Naive thymus-derived CD4-positive, alpha-beta T cell (primary cell): ENCODE measurements around the gene KRTAP12-4. TPM values are rescaled to one million over a fixed set of nuclear protein-coding genes. Genes with fewer than 3 reads are reported as not detected.
"Not testable (repeated sequence)": the region's sequence is repeated elsewhere in the genome, so short reads cannot be mapped to it uniquely, and the experiment has no call there.

ENCODE experiments used
- ATAC-seq: fragments of 150-1000 bp; cut with Tn5 transposase; 2 replicates; pipeline ENCODE4 v1.10.0; 2021; ENCODE audit warnings: mild to moderate bottlenecking, moderate library complexity
- CTCF ChIA-PET: fragments of 350-600 bp; sonication (Branson Sonifier 250); formaldehyde crosslinking; loops from one replicate; lab custom pipeline; 2021; ENCODE audit warnings: antibody characterized with exemption; lab: Charles Lee
- POLR2A ChIA-PET: fragments of 350-600 bp; sonication (Branson Sonifier 250); formaldehyde crosslinking; loops from one replicate; lab custom pipeline; 2021; ENCODE audit warnings: antibody characterized with exemption, inconsistent platforms; lab: Charles Lee
- DNase-seq, 9 donors: peaks; one replicate each; pipeline versions ENCODE4 v3.0.0 to v3.0.0-alpha.2; 2020 to 2022; ENCODE audit warnings: mixed read lengths in 1 of 9
- H3K27ac ChIP-seq: one replicate; pipeline ENCODE4 v1.7.0; 2013; ENCODE audit warnings: mild to moderate bottlenecking, low read depth, low read length, moderate library complexity
- H3K27me3 ChIP-seq, 2 donors: one replicate each; pipeline ENCODE4 v1.7.0; 2013; ENCODE audit warnings: low read length in 2 of 2, mild to moderate bottlenecking in 2 of 2, moderate library complexity in 2 of 2; ENCODE audit not compliant: control insufficient read depth in 2 of 2, insufficient read depth in 2 of 2
- H3K36me3 ChIP-seq, 3 experiments: 1 replicate in 2 of 3; 2 replicates in 1 of 3; pipeline ENCODE4 v1.7.0; 2013; ENCODE audit warnings: low read length in 3 of 3, mild to moderate bottlenecking in 3 of 3, moderate library complexity in 1 of 3; ENCODE audit not compliant: insufficient read depth in 3 of 3, control insufficient read depth in 2 of 3
- H3K4me1 ChIP-seq, 2 donors: one replicate each; pipeline ENCODE4 v1.7.0; 2013; ENCODE audit warnings: low read length in 2 of 2, mild to moderate bottlenecking in 2 of 2, moderate library complexity in 1 of 2; ENCODE audit not compliant: control insufficient read depth in 2 of 2, insufficient read depth in 2 of 2
- H3K4me3 ChIP-seq: 2 replicates; pipeline ENCODE4 v1.7.0; 2013; ENCODE audit warnings: mild to moderate bottlenecking, low read length
- H3K9me3 ChIP-seq, 3 experiments: 1 replicate in 2 of 3; 2 replicates in 1 of 3; pipeline ENCODE4 v1.7.0; 2013; ENCODE audit warnings: low read length in 3 of 3; ENCODE audit not compliant: control insufficient read depth in 2 of 3
- H3K27ac Mint-ChIP-seq, 9 donors: one replicate each; pipeline ENCODE4 v1.8.0; 2020 to 2022; ENCODE audit warnings: mixed read lengths in 9 of 9, mild to moderate bottlenecking in 8 of 9, moderate library complexity in 5 of 9, inconsistent platforms in 2 of 9
- H3K27me3 Mint-ChIP-seq, 5 donors: one replicate each; pipeline ENCODE4 v1.8.0; 2021 to 2022; ENCODE audit warnings: mixed read lengths in 5 of 5, mild to moderate bottlenecking in 1 of 5
- H3K36me3 Mint-ChIP-seq, 5 donors: one replicate each; pipeline ENCODE4 v1.8.0; 2020 to 2022; ENCODE audit warnings: mixed read lengths in 5 of 5, mild to moderate bottlenecking in 3 of 5, inconsistent platforms in 1 of 5
- H3K4me1 Mint-ChIP-seq, 7 donors: one replicate each; pipeline ENCODE4 v1.8.0; 2020 to 2022; ENCODE audit warnings: mixed read lengths in 7 of 7, mild to moderate bottlenecking in 3 of 7, inconsistent platforms in 1 of 7
- H3K4me3 Mint-ChIP-seq, 10 donors: one replicate each; pipeline ENCODE4 v1.8.0; 2020 to 2022; ENCODE audit warnings: mild to moderate bottlenecking in 10 of 10, mixed read lengths in 10 of 10, moderate library complexity in 6 of 10, inconsistent platforms in 2 of 10
- H3K9me3 Mint-ChIP-seq, 11 donors: one replicate each; pipeline ENCODE4 v1.8.0; 2020 to 2022; ENCODE audit warnings: mixed read lengths in 11 of 11, mild to moderate bottlenecking in 4 of 11, inconsistent platforms in 1 of 11, moderate library complexity in 1 of 11
- intact Hi-C, 2 donors: fragments of 100-400 bp; cut with micrococcal nuclease; formaldehyde crosslinking; loops; one replicate each; pipeline ENCODE4 v1.15.1; 2023
- polyA plus RNA-seq, 2 donors: library from polyadenylated mRNA; unstranded; fragments of 300-500 nt; fragmentation: Illumina TruSeq; gene quantifications; one replicate each; pipeline ENCODE4 v1.2.3, GENCODE V29; 2021
- total RNA-seq, 6 experiments: library from RNA in 5 of 6; stranded (reverse) in 5 of 6; gene quantifications; 1 replicate in 5 of 6; 2 replicates in 1 of 6; pipeline ENCODE4 v1.2.3 and lab custom pipeline; 2021 to 2026

The KRTAP12-4 gene
- total and polyA plus RNA-seq, 7 experiments from 2014 or later = not detected

- H3K4me1 ChIP-seq, ATAC-seq, H3K4me3 Mint-ChIP-seq, CTCF ChIA-PET, H3K4me3 ChIP-seq, H3K36me3 ChIP-seq, DNase-seq, H3K27ac ChIP-seq, H3K36me3 Mint-ChIP-seq, H3K9me3 ChIP-seq, H3K27me3 ChIP-seq, POLR2A ChIA-PET: not testable (repeated sequence)
- intact Hi-C loops = loop anchor here in 1 of 2 donors (5.0 to 10.0 kb wide), 2 partner anchors 32 to 145 kb away; partner anchors contain the start of genes KRTAP10-1 and KRTAP12-3
- Mint-ChIP-seq H3K9me3 (peaks cover 0 to 19% (median 8%) of the 10 kb centered on the region in 11 donors), H3K4me1 (peaks cover 6 to 29% (median 19%) of the 10 kb centered on the region in 7 donors), H3K27me3 (peaks cover 4 to 41% (median 5%) of the 10 kb centered on the region in 5 donors), H3K27ac (peak overlapping the region in 2 of 9 donors; percentile 18 to 55)
These were observed 35.3 kb upstream of the KRTAP12-4 start for GRCh38 chr21:44689740-44690139.

GRCh38 chr21:44687671-44688070 is 33.2 kb upstream of the KRTAP12-4 start:
- Mint-ChIP-seq H3K36me3 (peaks cover 0 to 4% (median under 1%) of the 10 kb centered on the region in 5 donors), H3K4me3 (no peak overlapping the region), H3K27ac (no peak overlapping the region), H3K4me1 (peaks cover 5 to 27% (median 14%) of the 10 kb centered on the region in 7 donors), H3K9me3 (peaks cover 0 to 9% (median 1%) of the 10 kb centered on the region in 11 donors), H3K27me3 (peaks cover 4 to 37% (median 5%) of the 10 kb centered on the region in 5 donors)
- no peaks in the 10 kb centered on the region for H3K4me1 ChIP-seq
- H3K27me3 ChIP-seq = no peaks in the 10 kb centered on the region
- no peaks in the 10 kb centered on the region for H3K36me3 ChIP-seq
- ChIA-PET CTCF (no interaction called here), POLR2A (no interaction called here)
- no peak for ATAC-seq
- H3K27ac ChIP-seq = no peak overlapping the region
- intact Hi-C loops = no loop called here
- H3K9me3 ChIP-seq = no peaks in the 10 kb centered on the region
- H3K4me3 ChIP-seq = no peak overlapping the region
- DNase-seq = no peak

- Mint-ChIP-seq H3K27ac (peak overlapping the region in 1 of 9 donors; percentile 28), H3K36me3 (no peaks in the 10 kb centered on the region), H3K4me1 (peaks cover 5 to 27% (median 12%) of the 10 kb centered on the region in 7 donors), H3K27me3 (peaks cover 4 to 37% (median 8%) of the 10 kb centered on the region in 5 donors), H3K4me3 (no peak overlapping the region), H3K9me3 (peaks cover 0 to 3% (median 0%) of the 10 kb centered on the region in 11 donors)
- ChIA-PET POLR2A (no interaction called here), CTCF (interaction anchor here (0.6 to 0.7 kb wide), 2 partner anchors 183 to 186 kb away, joined by 3 read pairs; partner anchors contain the start of gene PTTG1IP)
- no peaks in the 10 kb centered on the region for H3K9me3 ChIP-seq
- H3K27me3 ChIP-seq = no peaks in the 10 kb centered on the region
- no peak for DNase-seq
- no peak for ATAC-seq
- H3K4me3 ChIP-seq = no peak overlapping the region
- no peaks in the 10 kb centered on the region for H3K4me1 ChIP-seq
- H3K27ac ChIP-seq = no peak overlapping the region
- intact Hi-C loops = no loop called here
- no peaks in the 10 kb centered on the region for H3K36me3 ChIP-seq
These were observed 32.5 kb upstream of the KRTAP12-4 start for GRCh38 chr21:44686843-44687561.

DNA sequence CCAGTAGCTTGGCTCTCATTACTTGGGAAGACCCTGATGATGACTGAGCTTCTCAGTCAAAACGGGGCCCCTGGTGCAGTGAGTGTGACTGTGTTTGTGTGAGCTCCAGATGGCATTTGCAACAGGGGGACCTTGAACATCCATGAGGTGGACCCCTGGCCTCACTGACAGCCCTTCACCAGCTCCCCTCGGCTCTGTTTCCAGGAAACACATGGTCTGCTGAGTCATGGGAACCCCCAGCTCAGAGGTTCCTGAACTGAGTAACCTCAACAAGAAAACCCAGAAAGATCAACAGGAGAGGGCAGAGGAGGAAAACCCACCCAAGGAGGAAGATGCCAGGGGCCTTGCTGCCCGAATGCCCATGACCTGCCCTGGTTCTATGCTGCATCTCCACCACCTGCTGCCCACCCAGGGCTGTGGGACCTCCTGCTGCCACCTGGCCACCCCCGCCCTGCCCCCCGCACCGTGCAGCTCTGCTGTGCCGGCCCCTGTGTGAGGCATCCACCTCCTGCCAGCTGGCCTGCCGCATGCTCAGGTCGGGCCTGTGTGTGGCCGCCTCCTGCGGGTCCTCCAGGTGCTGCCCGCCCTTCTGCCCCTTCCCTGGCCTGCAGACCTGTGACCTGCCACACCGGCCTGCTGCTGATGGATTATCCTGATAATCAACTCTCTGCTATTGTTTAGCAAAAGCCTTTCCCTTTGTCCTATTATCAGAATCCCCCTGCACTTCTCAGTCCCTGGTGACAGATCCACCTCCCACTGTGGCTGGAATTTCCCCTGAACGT is 31.7 kb upstream of the KRTAP12-4 start:
- peak overlapping the region in 2 of 10 donors; percentile 18 to 65 for H3K4me3 Mint-ChIP-seq
- H3K9me3 Mint-ChIP-seq = no peaks in the 10 kb centered on the region
- H3K9me3 ChIP-seq = no peaks in the 10 kb centered on the region
- intact Hi-C loops = no loop called here
- DNase-seq (no peak), ATAC-seq (no peak)
- peaks cover 4 to 31% (median 8%) of the 10 kb centered on the region in 5 donors for H3K27me3 Mint-ChIP-seq
- CTCF ChIA-PET = interaction anchor here (0.6 to 0.7 kb wide), 2 partner anchors 182 to 187 kb away, joined by 3 read pairs; partner anchors contain the start of gene PTTG1IP
- H3K4me1 Mint-ChIP-seq = peaks cover 2 to 19% (median 7%) of the 10 kb centered on the region in 7 donors
- no peak overlapping the region for H3K27ac ChIP-seq
- POLR2A ChIA-PET = no interaction called here
- peak overlapping the region in 1 of 9 donors; percentile 81 for H3K27ac Mint-ChIP-seq
- no peaks in the 10 kb centered on the region for H3K27me3 ChIP-seq
- no peaks in the 10 kb centered on the region for H3K36me3 Mint-ChIP-seq
- H3K4me1 ChIP-seq = no peaks in the 10 kb centered on the region
- no peaks in the 10 kb centered on the region for H3K36me3 ChIP-seq
- H3K4me3 ChIP-seq = no peak overlapping the region

- H3K9me3 Mint-ChIP-seq, H3K36me3 ChIP-seq, H3K4me3 Mint-ChIP-seq, CTCF ChIA-PET, H3K27me3 ChIP-seq, ATAC-seq, intact Hi-C loops, POLR2A ChIA-PET, H3K36me3 Mint-ChIP-seq, H3K4me1 ChIP-seq, DNase-seq, H3K9me3 ChIP-seq, H3K4me3 ChIP-seq, H3K27ac ChIP-seq: not testable (repeated sequence)
- Mint-ChIP-seq H3K27ac (peak overlapping the region in 1 of 9 donors; percentile 38), H3K4me1 (peaks cover 0 to 12% (median 4%) of the 10 kb centered on the region in 7 donors), H3K27me3 (peaks cover 4 to 34% (median 8%) of the 10 kb centered on the region in 5 donors)
These were observed 30.6 kb upstream of the KRTAP12-4 start for GRCh38 chr21:44685050-44685449.

- intact Hi-C loops = no loop called here
- H3K9me3 ChIP-seq = no peaks in the 10 kb centered on the region
- H3K4me3 ChIP-seq = no peak overlapping the region
- no peaks in the 10 kb centered on the region for H3K4me1 ChIP-seq
- H3K4me3 Mint-ChIP-seq = no peak overlapping the region
- H3K27ac ChIP-seq = no peak overlapping the region
- H3K27me3 ChIP-seq = no peaks in the 10 kb centered on the region
- peaks cover 0 to 10% (median 4%) of the 10 kb centered on the region in 7 donors for H3K4me1 Mint-ChIP-seq
- peaks cover 0 to 5% (median 0%) of the 10 kb centered on the region in 11 donors for H3K9me3 Mint-ChIP-seq
- H3K27me3 Mint-ChIP-seq = peaks cover 4 to 37% (median 8%) of the 10 kb centered on the region in 5 donors
- DNase-seq (no peak), ATAC-seq (no peak)
- no peaks in the 10 kb centered on the region for H3K36me3 ChIP-seq
- ChIA-PET CTCF (no interaction called here), POLR2A (no interaction called here)
- no peak overlapping the region for H3K27ac Mint-ChIP-seq
- no peaks in the 10 kb centered on the region for H3K36me3 Mint-ChIP-seq
These were observed 30.0 kb upstream of the KRTAP12-4 start for GRCh38 chr21:44684483-44684882.
